Stomach (tissue), 9 donors: ENCODE measurements around the gene NCOA1. TPM values are rescaled to one million over a fixed set of nuclear protein-coding genes. Genes with fewer than 3 reads are reported as not detected.
A peak's percentile ranks its signal among the peaks of the same experiment; 100 is the strongest.
"Not testable (repeated sequence)": the region's sequence is repeated elsewhere in the genome, so short reads cannot be mapped to it uniquely, and the experiment has no call there.

ENCODE experiments used
- DNase-seq, 2 donors: peaks; one replicate each; pipeline versions ENCODE4 v3.0.0 to v3.0.0-alpha.2; 2013 to 2019
- H3K27ac ChIP-seq, 5 donors: fragments of 200-600 bp in 4 of 5; sonication (generic) in 4 of 5; one replicate each; pipeline ENCODE4 v1.5.1; 2013 to 2019; ENCODE audit warnings: mild to moderate bottlenecking in 1 of 5, moderate library complexity in 1 of 5
- H3K27me3 ChIP-seq, 3 donors: fragments of 200-600 bp; sonication (generic); one replicate each; pipeline ENCODE4 v1.5.1; 2017 to 2019; ENCODE audit warnings: mixed run types in 1 of 3
- H3K36me3 ChIP-seq, 4 donors: fragments of 200-600 bp; sonication (generic); 1 replicate in 3 of 4; 2 replicates in 1 of 4; pipeline ENCODE4 v1.5.1; 2016 to 2019
- H3K4me1 ChIP-seq, 4 donors: fragments of 200-600 bp; sonication (generic); one replicate each; pipeline ENCODE4 v1.5.1; 2016 to 2019
- H3K4me3 ChIP-seq, 4 donors: fragments of 200-600 bp; sonication (generic) in 3 of 4; one replicate each; pipeline ENCODE4 v1.5.1; 2016 to 2019; ENCODE audit warnings: mild to moderate bottlenecking in 1 of 4
- H3K9me3 ChIP-seq, 4 donors: fragments of 200-600 bp; sonication (generic); one replicate each; pipeline ENCODE4 v1.5.1; 2016 to 2019
- EP300 ChIP-seq: sonication (generic); formaldehyde crosslinking; IDR thresholded peaks from one replicate; pipeline ENCODE4 v1.6.1; 2017; ENCODE audit warnings: antibody characterized with exemption
- POLR2A ChIP-seq, 4 donors: fragments of 450-650 bp; IDR thresholded peaks; one replicate each; pipeline ENCODE4 v1.6.1; 2016; ENCODE audit warnings: antibody characterized with exemption in 4 of 4, control low read depth in 2 of 4, mild to moderate bottlenecking in 1 of 4, moderate library complexity in 1 of 4
- POLR2AphosphoS5 ChIP-seq, 3 donors: sonication (generic); formaldehyde crosslinking; IDR thresholded peaks; one replicate each; pipeline ENCODE4 v1.6.1; 2016; ENCODE audit warnings: antibody characterized with exemption in 3 of 3
- WGBS, 5 donors: extraction: QIAGEN DNeasy Blood & Tissue Kit in 3 of 5; methylation state at CpG; one replicate each; pipeline versions ENCODE4 v1.1.5 to v1.1.7; 2013 to 2018; 5-methylcytosine and 5-hydroxymethylcytosine counted together
- intact Hi-C: fragments of 100-400 bp; cut with DNase I; formaldehyde crosslinking; loops from one replicate; pipeline ENCODE4 v1.15.1; 2023; ENCODE audit warnings: low total_unique reads
- polyA plus RNA-seq, 3 donors: library from polyadenylated mRNA; stranded (reverse); fragments of 200-250 nt; gene quantifications; one replicate each; pipeline ENCODE4 v1.2.3, GENCODE V29; 2013
- total RNA-seq, 5 donors: library from RNA; depleted of rRNA; stranded (reverse); fragments of >200 nt; gene quantifications; one replicate each; pipeline versions ENCODE4 v1.1.0 to v1.2.3, GENCODE V29; 2014 to 2016
- TF ChIP-seq, protein P1 (sequence below), 7 experiments: fragments of 450-650 bp in 4 of 7; fragments of 200-600 bp in 3 of 7; sonication (generic) in 3 of 7; IDR thresholded peaks; one replicate each; pipeline ENCODE4 v1.5.1; 2016 to 2019; ENCODE audit warnings: antibody characterized with exemption in 7 of 7, control low read depth in 2 of 7, mild to moderate bottlenecking in 1 of 7
- donor health status: healthy with polysubstance abuse.
- donor health status: Bipolar disorder and iron deficiency.
- donor health status: healthy.

NCOA1 gene
- total and polyA plus RNA-seq, 8 donors: 7.3 to 223 (median 34.8) TPM

GRCh38 chr2:24792542-24792873 is 301.5 kb downstream of the NCOA1 start:
- Histone ChIP-seq H3K27ac (peak overlapping the region; percentile 96 to 100 (median 98)), H3K4me1 (peaks cover 8 to 31% (median 18%) of the 10 kb centered on the region in 4 donors), H3K9me3 (no peaks in the 10 kb centered on the region), H3K27me3 (no peaks in the 10 kb centered on the region), H3K4me3 (peak overlapping the region; percentile 74 to 99 (median 80)), H3K36me3 (peaks cover 0 to 18% (median 12%) of the 10 kb centered on the region in 4 donors)
- WGBS, 5 donors: 0 to 2% (median 1%) methylated on average over 6 of the region's 6 CpGs
- intact Hi-C loops: no loop called here
- no peak for DNase-seq
- no peak for TF ChIP-seq POLR2A (IDR thresholded peaks at IDR 0.05)
- TF ChIP-seq EP300: no peak
- TF ChIP-seq, protein P1, sequence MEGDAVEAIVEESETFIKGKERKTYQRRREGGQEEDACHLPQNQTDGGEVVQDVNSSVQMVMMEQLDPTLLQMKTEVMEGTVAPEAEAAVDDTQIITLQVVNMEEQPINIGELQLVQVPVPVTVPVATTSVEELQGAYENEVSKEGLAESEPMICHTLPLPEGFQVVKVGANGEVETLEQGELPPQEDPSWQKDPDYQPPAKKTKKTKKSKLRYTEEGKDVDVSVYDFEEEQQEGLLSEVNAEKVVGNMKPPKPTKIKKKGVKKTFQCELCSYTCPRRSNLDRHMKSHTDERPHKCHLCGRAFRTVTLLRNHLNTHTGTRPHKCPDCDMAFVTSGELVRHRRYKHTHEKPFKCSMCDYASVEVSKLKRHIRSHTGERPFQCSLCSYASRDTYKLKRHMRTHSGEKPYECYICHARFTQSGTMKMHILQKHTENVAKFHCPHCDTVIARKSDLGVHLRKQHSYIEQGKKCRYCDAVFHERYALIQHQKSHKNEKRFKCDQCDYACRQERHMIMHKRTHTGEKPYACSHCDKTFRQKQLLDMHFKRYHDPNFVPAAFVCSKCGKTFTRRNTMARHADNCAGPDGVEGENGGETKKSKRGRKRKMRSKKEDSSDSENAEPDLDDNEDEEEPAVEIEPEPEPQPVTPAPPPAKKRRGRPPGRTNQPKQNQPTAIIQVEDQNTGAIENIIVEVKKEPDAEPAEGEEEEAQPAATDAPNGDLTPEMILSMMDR (IDR thresholded peaks at IDR 0.05): no peak
- no peak for TF ChIP-seq POLR2AphosphoS5 (IDR thresholded peaks at IDR 0.05)

DNA sequence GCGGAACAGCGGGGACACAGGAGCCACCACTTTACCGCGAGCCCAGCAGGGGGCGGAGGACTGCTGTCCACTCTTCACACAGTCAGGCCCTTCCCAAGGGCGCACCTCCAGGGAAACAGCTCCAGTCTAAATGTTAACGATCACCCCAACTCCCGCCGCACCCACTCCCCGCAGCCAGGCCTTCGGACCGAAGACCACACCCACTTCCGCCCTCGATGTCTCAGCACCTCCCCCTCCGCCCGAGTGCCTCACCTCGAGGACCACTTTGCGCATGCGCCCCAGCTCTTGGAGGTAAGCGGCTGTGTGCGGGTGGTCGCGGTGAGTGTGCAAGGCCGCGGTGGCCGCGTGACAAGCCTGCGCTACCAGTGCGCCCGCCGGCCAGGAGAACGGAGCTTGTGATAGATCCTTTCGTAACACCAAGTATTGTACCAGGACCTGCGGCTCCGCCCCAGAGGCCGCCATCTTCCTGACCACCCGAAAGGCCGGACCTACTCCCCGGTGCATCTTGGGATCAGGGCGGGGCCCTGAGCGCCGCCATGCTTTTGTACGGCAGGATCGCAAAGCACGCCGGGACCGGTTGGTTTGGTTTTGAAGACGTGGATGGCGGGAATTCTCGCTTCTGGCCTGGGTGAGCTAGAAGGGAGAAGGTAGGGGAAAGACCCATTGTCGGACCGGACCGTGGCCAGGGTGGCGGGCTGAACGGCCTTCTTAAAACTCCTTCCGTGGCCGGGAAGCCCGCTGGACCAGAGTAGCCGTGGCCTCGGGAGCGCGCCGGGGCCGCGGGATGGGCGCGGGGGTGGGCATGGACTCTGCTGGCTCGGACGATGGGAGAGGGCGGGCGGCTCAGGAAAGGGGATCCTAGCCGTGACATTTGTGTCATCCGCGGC is 302.1 kb downstream of the NCOA1 start, which contains the start of the genes CENPO and PTRHD1:
TSS of gene CENPO (plus strand) at position 552 of the 887 bp plus-strand sequence. CDS start 495 bp downstream, outside the sequence.
TSS of gene PTRHD1 (minus strand) at position 518 of the 887 bp plus-strand sequence. CDS start at position 504, 14 bp downstream.
- intact Hi-C loops: no loop called here

GRCh38 chr2:24793761-24794435 is 302.8 kb downstream of the NCOA1 start:
- H3K4me3 ChIP-seq: peak overlapping the region; percentile 74 to 99 (median 80)
- peak overlapping the region in 4 of 5 donors; percentile 96 to 100 (median 98) for H3K27ac ChIP-seq
- no peaks in the 10 kb centered on the region for H3K9me3 ChIP-seq
- WGBS, 5 donors: 3 to 4% (median 4%) methylated on average over 12 to 14 of the region's 14 CpGs
- TF ChIP-seq POLR2A (IDR thresholded peaks at IDR 0.05) (no peak), POLR2AphosphoS5 (IDR thresholded peaks at IDR 0.05) (no peak)
- TF ChIP-seq, protein P1 (IDR thresholded peaks at IDR 0.05): no peak
- no peaks in the 10 kb centered on the region for H3K27me3 ChIP-seq
- H3K4me1 ChIP-seq: peaks cover 8 to 31% (median 18%) of the 10 kb centered on the region in 4 donors
- H3K36me3 ChIP-seq: peaks cover 0 to 16% (median 12%) of the 10 kb centered on the region in 4 donors
- intact Hi-C loops: no loop called here
- DNase-seq: peak in 1 of 2 donors; percentile 46

More for the DNA sequence above, 302.1 kb downstream of the NCOA1 start, which contains the start of the genes CENPO and PTRHD1:
- H3K4me3 ChIP-seq: peak within 1 kb of the TSS; percentile 74 to 99 (median 80)
- peak within 1 kb of the TSS; percentile 96 to 100 (median 98) for H3K27ac ChIP-seq
- WGBS, 5 donors: 0 to 1% (median 0%) methylated on average over 52 to 74 of the region's 74 CpGs
- H3K4me1 ChIP-seq: peaks cover 8 to 31% (median 18%) of the 10 kb centered on the region in 4 donors
- peak; percentile 53 to 83 (median 69) for TF ChIP-seq POLR2AphosphoS5 (IDR thresholded peaks at IDR 0.05)
- TF ChIP-seq POLR2A (IDR thresholded peaks at IDR 0.05): no peak
- TF ChIP-seq, protein P1 (IDR thresholded peaks at IDR 0.05): peak in 5 of 7 experiments; percentile 47 to 77 (median 61)
- DNase-seq: peak; percentile 96 to 99
- H3K36me3 ChIP-seq: peaks cover 0 to 18% (median 12%) of the 10 kb centered on the region in 4 donors
- no peaks in the 10 kb centered on the region for H3K9me3 ChIP-seq
- H3K27me3 ChIP-seq: no peaks in the 10 kb centered on the region

- 90 to 99% (median 96%) methylated on average over 2 of the region's 2 CpGs for WGBS, 5 donors
- TF ChIP-seq EP300: no peak
- TF ChIP-seq POLR2AphosphoS5 (IDR thresholded peaks at IDR 0.05): no peak
- no peak for TF ChIP-seq POLR2A (IDR thresholded peaks at IDR 0.05)
- TF ChIP-seq, protein P1 (IDR thresholded peaks at IDR 0.05): no peak
- Histone ChIP-seq H3K4me1 (peaks cover 8 to 17% (median 10%) of the 10 kb centered on the region in 4 donors), H3K27ac (no peak overlapping the region), H3K9me3 (no peaks in the 10 kb centered on the region), H3K36me3 (peaks cover 0 to 11% (median 5%) of the 10 kb centered on the region in 4 donors), H3K4me3 (no peak overlapping the region), H3K27me3 (no peaks in the 10 kb centered on the region)
- intact Hi-C loops: no loop called here
- DNase-seq: no peak
These were observed 306.6 kb downstream of the NCOA1 start for GRCh38 chr2:24797644-24798043.

DNA sequence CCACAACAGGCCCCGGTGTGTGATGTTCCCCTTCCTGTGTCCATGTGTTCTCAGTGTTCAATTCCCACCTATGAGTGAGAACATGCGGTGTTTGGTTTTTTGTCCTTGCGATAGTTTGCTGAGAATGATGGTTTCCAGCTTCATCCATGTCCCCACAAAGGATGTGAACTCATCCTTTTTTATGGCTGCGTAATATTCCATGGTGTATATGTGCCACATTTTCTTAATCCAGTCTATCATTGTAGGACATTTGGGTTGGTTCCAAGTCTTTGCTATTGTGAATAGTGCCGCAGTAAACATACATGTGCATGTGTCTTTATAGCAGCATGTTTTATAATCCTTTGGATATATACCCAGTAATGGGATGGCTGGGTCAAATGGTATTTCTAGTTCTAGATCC is 309.4 kb downstream of the NCOA1 start:
- H3K9me3 ChIP-seq, DNase-seq, intact Hi-C loops, H3K27me3 ChIP-seq, H3K4me3 ChIP-seq, H3K27ac ChIP-seq, H3K4me1 ChIP-seq: not testable (repeated sequence)
- WGBS, 5 donors: 92 to 99% (median 95%) methylated on average over 3 to 5 of the region's 5 CpGs
- peaks cover 0 to 12% (median 6%) of the 10 kb centered on the region in 4 donors for H3K36me3 ChIP-seq

- H3K9me3 ChIP-seq, H3K4me3 ChIP-seq, DNase-seq, intact Hi-C loops, H3K36me3 ChIP-seq, H3K27ac ChIP-seq, H3K4me1 ChIP-seq, H3K27me3 ChIP-seq: not testable (repeated sequence)
- WGBS, 5 donors: 91 to 97% (median 93%) methylated on average over 24 to 25 of the region's 25 CpGs
These were observed 315.0 kb downstream of the NCOA1 start for GRCh38 chr2:24805811-24806660.
